ENCODE data around the gene CACNA1S.

DNA sequence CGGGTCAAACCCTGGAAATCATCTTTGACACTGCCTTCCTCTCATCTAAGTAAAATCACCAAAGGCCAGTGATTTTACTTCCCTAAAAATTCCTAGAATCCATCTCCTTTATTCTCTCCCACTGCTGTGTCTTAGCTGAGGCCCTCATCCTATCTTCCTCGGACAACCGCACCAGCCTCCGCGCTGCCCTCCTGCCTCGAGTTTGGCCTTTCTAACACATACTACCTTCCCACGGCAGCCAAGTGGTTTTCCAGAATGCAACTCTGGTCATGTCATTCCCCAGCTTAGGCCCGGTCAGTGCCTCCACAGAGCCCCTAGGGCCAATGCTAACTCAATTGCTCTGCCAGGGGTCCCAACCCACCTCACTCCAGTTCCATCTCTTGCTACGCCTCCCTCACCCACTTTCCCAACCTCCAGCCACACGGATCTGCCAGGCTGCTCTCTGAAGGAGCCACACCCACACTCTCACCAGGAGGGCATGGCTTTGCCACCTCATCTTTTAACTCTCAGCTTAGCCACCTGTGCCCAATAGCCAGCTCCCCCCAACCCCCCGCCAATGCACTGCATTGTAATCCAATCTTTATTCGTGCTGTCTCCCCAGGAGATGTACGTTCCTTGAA is 35.3 kb upstream of the CACNA1S start:
- no peak for TF ChIP-seq POLR2AphosphoS5 (IDR thresholded peaks at IDR 0.05)
- TF ChIP-seq POLR2A (IDR thresholded peaks at IDR 0.05) = no peak
- TF ChIP-seq, protein P1, sequence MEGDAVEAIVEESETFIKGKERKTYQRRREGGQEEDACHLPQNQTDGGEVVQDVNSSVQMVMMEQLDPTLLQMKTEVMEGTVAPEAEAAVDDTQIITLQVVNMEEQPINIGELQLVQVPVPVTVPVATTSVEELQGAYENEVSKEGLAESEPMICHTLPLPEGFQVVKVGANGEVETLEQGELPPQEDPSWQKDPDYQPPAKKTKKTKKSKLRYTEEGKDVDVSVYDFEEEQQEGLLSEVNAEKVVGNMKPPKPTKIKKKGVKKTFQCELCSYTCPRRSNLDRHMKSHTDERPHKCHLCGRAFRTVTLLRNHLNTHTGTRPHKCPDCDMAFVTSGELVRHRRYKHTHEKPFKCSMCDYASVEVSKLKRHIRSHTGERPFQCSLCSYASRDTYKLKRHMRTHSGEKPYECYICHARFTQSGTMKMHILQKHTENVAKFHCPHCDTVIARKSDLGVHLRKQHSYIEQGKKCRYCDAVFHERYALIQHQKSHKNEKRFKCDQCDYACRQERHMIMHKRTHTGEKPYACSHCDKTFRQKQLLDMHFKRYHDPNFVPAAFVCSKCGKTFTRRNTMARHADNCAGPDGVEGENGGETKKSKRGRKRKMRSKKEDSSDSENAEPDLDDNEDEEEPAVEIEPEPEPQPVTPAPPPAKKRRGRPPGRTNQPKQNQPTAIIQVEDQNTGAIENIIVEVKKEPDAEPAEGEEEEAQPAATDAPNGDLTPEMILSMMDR (IDR thresholded peaks at IDR 0.05 in 8 of 11, conservative IDR thresholded peaks at IDR 0.05 in 3 of 11) = no peak
